SK-N-SH treated with all-trans-retinoic acid at 6 μM for 48 hours (cell line): ENCODE results near the gene STK16.

Source experiments
- CSRNP3 ChIP-seq: fragments of 250-450 bp; sonication (Bioruptor Pico); IDR thresholded peaks from 2 replicates; pipeline ENCODE4 v1.5.1; 2021; ENCODE audit warnings: mild to moderate bottlenecking, moderate library complexity
- ZNF565 ChIP-seq: fragments of 450-650 bp; formaldehyde crosslinking; conservative IDR thresholded peaks from 2 replicates; pipeline ENCODE4 v1.5.0; 2020; ENCODE audit warnings: low read depth, mild to moderate bottlenecking, moderate library complexity

- TF ChIP-seq CSRNP3 (CRISPR knock-in tag): no peak
- no peak for TF ChIP-seq ZNF565 (CRISPR knock-in tag)
These were observed 37.8 kb downstream of the STK16 start for GRCh38 chr2:219282943-219283581.
